Purkinje cell (primary cell): ENCODE measurements around the gene MANEAL. TPM values are rescaled to one million over a fixed set of nuclear protein-coding genes. Genes with fewer than 3 reads are reported as not detected.

Experiments used
- polyA plus RNA-seq: library from polyadenylated mRNA; unstranded; fragments of >200 nt; fragmentation: Nextera tagmentation; gene quantifications from 2 replicates; pipeline ENCODE4 v1.2.1, GENCODE V29; 2014

MANEAL gene
- 20.3 and 20.4 TPM in 2 replicates for polyA plus RNA-seq

GRCh38 chr1:37793773-37794371 is at the start of gene MANEAL:
Gene MANEAL (plus strand): TSS chr1:37793847. CDS start chr1:37794183, 336 bp downstream.

GRCh38 chr1:37764888-37765441 is 28.7 kb upstream of the MANEAL start, which contains the start of gene EPHA10:
Gene EPHA10 (minus strand): TSS chr1:37765120. CDS start chr1:37765066, 54 bp downstream.

GRCh38 chr1:37807555-37808368 is 14.1 kb downstream of the MANEAL start, which contains the start of the genes C1orf122 and YRDC:
Gene C1orf122 (plus strand): TSS chr1:37807790. CDS start chr1:37808405, 615 bp downstream.
Gene YRDC (minus strand): TSS chr1:37808208. CDS start chr1:37808180, 28 bp downstream.

Other genes with a start within 250 kb of the MANEAL start
- 2.3 and 2.8 TPM in 2 replicates for gene SNIP1, start 239.6 kb upstream of the MANEAL start, polyA plus RNA-seq
- gene DNALI1, start 236.9 kb upstream of the MANEAL start, polyA plus RNA-seq: 8.0 and 9.0 TPM in 2 replicates
- 13.2 and 18.2 TPM in 2 replicates for gene GNL2, start 197.9 kb upstream of the MANEAL start, polyA plus RNA-seq
- not detected in 2 replicates for gene RSPO1, start 159.0 kb upstream of the MANEAL start, polyA plus RNA-seq
- gene CDCA8, start 101.3 kb upstream of the MANEAL start, polyA plus RNA-seq: 0.44 and 2.9 TPM in 2 replicates
- 0.15 TPM in 1 of 2 replicates, not detected in the other for gene EPHA10, start 28.7 kb upstream of the MANEAL start, polyA plus RNA-seq
- gene C1orf122, start 13.9 kb downstream of the MANEAL start, polyA plus RNA-seq: 14.1 and 22.0 TPM in 2 replicates
- gene YRDC, start 14.4 kb downstream of the MANEAL start, polyA plus RNA-seq: 10.3 and 15.5 TPM in 2 replicates
- gene MTF1, start 65.7 kb downstream of the MANEAL start, polyA plus RNA-seq: 1.6 and 3.7 TPM in 2 replicates
- 0.48 and 1.2 TPM in 2 replicates for gene INPP5B, start 153.2 kb downstream of the MANEAL start, polyA plus RNA-seq
- 34.3 and 38.2 TPM in 2 replicates for gene SF3A3, start 196.2 kb downstream of the MANEAL start, polyA plus RNA-seq
- not detected in 2 replicates for gene FHL3, start 211.7 kb downstream of the MANEAL start, polyA plus RNA-seq
- gene UTP11, start 218.9 kb downstream of the MANEAL start, polyA plus RNA-seq: 109 and 127 TPM in 2 replicates